Stimulated activated CD4-positive, alpha-beta T cell treated with anti-CD3 and anti-CD28 coated beads, Interleukin-12 subunit alpha, Interleukin-12 subunit beta, amount 100 ng/mL, for 4 hours (primary cell): ENCODE measurements around the gene PET117.
"Not testable (repeated sequence)": the region's sequence is repeated elsewhere in the genome, so short reads cannot be mapped to it uniquely, and the experiment has no call there.

Experiments used
- DNase-seq: peaks from one replicate; pipeline ENCODE4 v3.0.0-alpha.2; 2020

PET117 gene

DNA sequence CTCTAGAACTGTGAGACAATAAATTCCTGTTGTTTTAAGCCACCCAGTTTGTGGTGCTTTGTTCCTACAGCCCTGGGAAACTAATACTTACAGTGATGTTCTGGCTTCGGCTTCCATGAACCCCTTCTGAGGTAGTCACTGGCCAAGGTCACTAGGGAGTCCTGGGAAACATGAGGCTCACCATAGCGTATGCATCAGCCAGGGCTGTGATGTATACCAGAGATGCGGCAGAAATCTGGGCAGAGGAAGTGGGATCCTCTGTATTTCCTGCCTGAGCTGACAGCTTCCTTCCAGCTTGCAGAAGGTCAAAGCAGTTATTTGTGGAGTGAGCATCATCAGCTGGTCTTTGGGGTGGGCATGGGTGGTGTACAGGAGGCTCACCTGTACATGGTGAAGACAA is 27.9 kb downstream of the PET117 start:
- no peak for DNase-seq

- no peak for DNase-seq
Measured at GRCh38 chr20:18166241-18166881, 28.7 kb downstream of the PET117 start.

DNA sequence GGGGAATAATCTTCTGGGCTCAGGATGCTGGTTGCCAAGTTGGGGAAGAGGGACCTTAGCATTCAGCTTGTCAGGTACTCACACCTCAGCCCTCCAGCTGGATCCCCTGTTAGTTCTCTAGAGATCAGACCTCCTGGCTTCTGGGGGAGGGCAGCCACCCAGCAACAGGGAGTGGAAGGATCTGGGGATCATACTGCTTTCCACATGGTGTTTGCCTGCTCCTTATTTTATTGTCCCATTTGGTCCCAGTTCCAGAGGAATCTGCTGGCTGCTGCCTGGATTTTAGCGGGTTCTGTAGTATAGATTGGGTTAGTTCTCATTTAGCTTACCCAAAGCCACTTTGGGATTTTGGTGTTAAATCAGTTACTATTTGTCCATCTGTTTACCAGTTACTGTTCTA is 29.3 kb downstream of the PET117 start:
- DNase-seq = no peak

DNA sequence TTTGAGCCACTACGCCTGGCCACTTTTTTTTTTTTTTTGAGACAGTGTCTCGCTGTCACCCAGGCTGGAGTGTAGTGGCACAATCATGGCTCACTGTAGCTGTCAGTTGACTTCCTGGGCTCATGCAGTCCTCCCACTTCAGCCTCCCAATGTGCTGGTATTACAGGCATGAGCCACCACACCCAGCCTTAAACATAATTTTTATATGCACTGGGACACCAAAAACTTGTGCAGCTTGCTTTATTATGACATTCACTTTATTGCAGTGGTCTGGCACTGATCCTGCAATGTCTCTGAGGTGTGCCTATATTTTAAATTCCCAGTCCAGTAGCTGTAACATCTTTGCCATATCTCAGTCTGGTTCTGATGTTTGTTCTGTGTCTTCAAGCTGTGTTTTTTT is 34.7 kb downstream of the PET117 start:
- DNase-seq = no peak

- no peak for DNase-seq
Measured at GRCh38 chr20:18174906-18175683, 37.4 kb downstream of the PET117 start.

- no peak for DNase-seq
Measured at GRCh38 chr20:18176318-18176785, 38.7 kb downstream of the PET117 start.

- not testable (repeated sequence) for DNase-seq
Measured at GRCh38 chr20:18180366-18180765, 42.7 kb downstream of the PET117 start.

DNA sequence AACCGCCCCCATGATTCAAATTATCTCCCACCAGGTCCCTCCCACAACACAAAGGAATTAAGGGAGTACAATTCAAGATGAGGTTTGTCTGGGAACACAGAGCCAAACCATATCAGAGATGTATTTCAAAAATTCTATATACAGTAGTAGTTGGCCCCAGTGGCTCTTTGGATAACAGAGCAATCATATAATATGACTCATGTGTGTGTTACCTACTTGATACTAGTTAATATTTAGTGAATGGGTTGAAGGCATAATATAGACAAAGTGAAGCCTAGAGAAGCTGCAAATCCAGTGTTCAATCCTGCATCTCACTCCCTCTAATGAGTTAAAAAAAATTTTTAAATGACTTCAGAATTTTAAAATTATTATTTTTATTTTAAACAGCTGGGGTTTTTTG is 43.2 kb downstream of the PET117 start:
- no peak for DNase-seq

- no peak for DNase-seq
Measured at GRCh38 chr20:18187020-18187419, 49.4 kb downstream of the PET117 start.

GRCh38 chr20:18188434-18188833 is 50.8 kb downstream of the PET117 start:
- no peak for DNase-seq

- DNase-seq = no peak
Measured at GRCh38 chr20:18190338-18191233, 52.9 kb downstream of the PET117 start.

DNA sequence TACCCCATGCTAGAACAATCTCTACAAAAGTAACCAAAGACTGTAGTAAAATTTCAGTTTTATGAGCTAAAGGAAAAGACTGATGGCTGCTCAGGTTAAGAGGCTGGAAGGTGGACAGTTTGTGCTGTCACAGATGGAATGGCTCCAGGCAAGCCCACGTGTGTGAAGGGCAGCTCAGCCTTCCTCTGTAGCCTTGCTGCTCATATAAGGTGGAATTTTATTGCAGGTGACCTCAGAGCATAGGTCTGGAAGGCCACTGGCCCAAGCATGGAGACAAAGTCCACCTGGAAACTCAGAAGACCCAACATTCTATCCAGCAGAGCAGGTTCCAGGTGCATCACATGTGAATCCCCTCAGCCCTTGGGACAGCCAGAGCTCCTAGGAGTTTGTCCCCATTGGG is 53.6 kb downstream of the PET117 start:
- DNase-seq = no peak
